Lung (tissue), 12 donors: ENCODE measurements around the gene FHOD3. TPM values are rescaled to one million over a fixed set of nuclear protein-coding genes. Genes with fewer than 3 reads are reported as not detected.
A peak's percentile ranks its signal among the peaks of the same experiment; 100 is the strongest.

Source experiments
- ATAC-seq: fragments of 200-7000 bp; cut with Tn5 transposase; one replicate; pipeline ENCODE4 v1.9.1; 2020; ENCODE audit warnings: moderate number of reproducible peaks; ENCODE audit not compliant: insufficient read depth, low FRiP score
- DNase-seq, 3 donors: peaks; one replicate each; pipeline ENCODE4 v3.0.0-alpha.2; 2013 to 2017
- H3K27ac ChIP-seq, 2 donors: one replicate each; pipeline ENCODE4 v1.5.1; 2013; ENCODE audit warnings: mild to moderate bottlenecking in 2 of 2, moderate library complexity in 2 of 2, control low read depth in 1 of 2, inconsistent platforms in 1 of 2, low read depth in 1 of 2, low read length in 1 of 2
- H3K27me3 ChIP-seq, 3 donors: one replicate each; pipeline ENCODE4 v1.5.1; 2013; ENCODE audit warnings: low read length in 2 of 3; ENCODE audit not compliant: control insufficient read depth in 3 of 3, insufficient read depth in 3 of 3
- H3K36me3 ChIP-seq, 4 donors: one replicate each; pipeline ENCODE4 v1.5.1; 2013; ENCODE audit warnings: low read length in 4 of 4, mild to moderate bottlenecking in 1 of 4, moderate library complexity in 1 of 4; ENCODE audit not compliant: control insufficient read depth in 4 of 4, insufficient read depth in 4 of 4
- H3K4me1 ChIP-seq, 5 donors: one replicate each; pipeline ENCODE4 v1.5.1; 2013; ENCODE audit warnings: low read length in 5 of 5, mild to moderate bottlenecking in 2 of 5, moderate library complexity in 1 of 5; ENCODE audit not compliant: control insufficient read depth in 5 of 5, insufficient read depth in 5 of 5
- H3K4me3 ChIP-seq: one replicate; pipeline ENCODE4 v1.5.1; 2013; ENCODE audit warnings: mild to moderate bottlenecking, control low read depth, moderate library complexity
- H3K9ac ChIP-seq, 2 donors: one replicate each; pipeline ENCODE4 v1.5.1; 2013; ENCODE audit warnings: low read length in 2 of 2, control low read depth in 1 of 2; ENCODE audit not compliant: insufficient read depth in 1 of 2
- H3K9me3 ChIP-seq, 4 donors: one replicate each; pipeline ENCODE4 v1.5.1; 2013; ENCODE audit warnings: low read length in 3 of 4, mild to moderate bottlenecking in 1 of 4, moderate library complexity in 1 of 4; ENCODE audit not compliant: control insufficient read depth in 4 of 4, insufficient read depth in 3 of 4
- CTCF ChIP-seq: IDR thresholded peaks from 2 replicates; pipeline ENCODE4 v1.5.1; 2012; ENCODE audit warnings: mild to moderate bottlenecking; ENCODE audit errors: control extremely low read depth, extremely low read depth
- WGBS, 2 donors: extraction: QIAGEN DNeasy Blood & Tissue Kit; methylation state at CpG; one replicate each; pipeline ENCODE4 v1.1.7; 2013; 5-methylcytosine and 5-hydroxymethylcytosine counted together
- polyA plus RNA-seq, 2 donors: library from polyadenylated mRNA; stranded (reverse); fragments of 200-250 nt; gene quantifications; one replicate each; pipeline ENCODE4 v1.2.1, GENCODE V29; 2013
- total RNA-seq, 2 donors: library from RNA; depleted of rRNA in 1 of 2; stranded (reverse); fragments of >200 nt in 1 of 2; gene quantifications; one replicate each; pipeline ENCODE4 v1.2.1, GENCODE V29; 2014 to 2021
- donor health status: control.
- donor health status: control.
- donor health status: Bipolar disorder and iron deficiency.
- donor health status: healthy.
- donor health status: DM: yes; HTN: yes; CAD: no.

FHOD3 gene
- total and polyA plus RNA-seq, 4 donors, result 1.0 to 7.4 (median 2.9) TPM

DNA sequence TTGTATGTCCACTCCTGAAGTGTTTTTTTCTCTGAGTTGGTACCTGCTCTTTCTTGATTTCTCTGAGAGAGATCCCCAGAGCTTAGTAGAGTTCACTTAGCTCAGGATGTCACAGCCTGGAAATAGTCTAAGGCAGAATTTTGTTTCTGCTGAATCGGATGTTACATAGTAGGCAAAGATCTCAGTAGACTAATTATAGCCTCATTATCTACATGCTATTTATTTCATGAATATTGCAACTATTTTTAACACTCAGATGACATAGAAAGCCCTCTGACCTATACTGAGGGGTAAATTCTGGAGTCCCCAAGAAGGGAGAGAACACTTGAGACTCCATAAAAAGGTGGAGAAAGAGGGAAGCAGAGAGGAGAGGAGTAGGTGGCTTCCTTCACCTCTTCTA lies 160.2 kb downstream of the FHOD3 start:
- Histone ChIP-seq H3K9ac (no peak overlapping the region), H3K36me3 (no peaks in the 10 kb centered on the region), H3K4me3 (no peak overlapping the region), H3K9me3 (peaks cover 0 to 5% (median 0%) of the 10 kb centered on the region in 4 donors), H3K27me3 (peaks cover 0 to 8% (median 0%) of the 10 kb centered on the region in 3 donors), H3K27ac (peak overlapping the region in 1 of 2 donors; percentile 81), H3K4me1 (peaks cover 0 to 13% (median 0%) of the 10 kb centered on the region in 5 donors)
- no peak for TF ChIP-seq CTCF
- ATAC-seq (no peak), DNase-seq (no peak)
- 79 to 83% methylated on average over 1 of the region's 1 CpG for WGBS, 2 donors

GRCh38 chr18:36458306-36458705 lies 160.8 kb downstream of the FHOD3 start:
- Histone ChIP-seq H3K27ac (peak overlapping the region in 1 of 2 donors; percentile 81), H3K9ac (no peak overlapping the region), H3K9me3 (peaks cover 0 to 5% (median 0%) of the 10 kb centered on the region in 4 donors), H3K27me3 (peaks cover 0 to 8% (median 0%) of the 10 kb centered on the region in 3 donors), H3K4me1 (peaks cover 0 to 13% (median 0%) of the 10 kb centered on the region in 5 donors), H3K4me3 (no peak overlapping the region), H3K36me3 (no peaks in the 10 kb centered on the region)
- no peak for ATAC-seq
- 71 to 73% methylated on average over 1 of the region's 1 CpG for WGBS, 2 donors
- no peak for DNase-seq
- TF ChIP-seq CTCF, result no peak

DNA sequence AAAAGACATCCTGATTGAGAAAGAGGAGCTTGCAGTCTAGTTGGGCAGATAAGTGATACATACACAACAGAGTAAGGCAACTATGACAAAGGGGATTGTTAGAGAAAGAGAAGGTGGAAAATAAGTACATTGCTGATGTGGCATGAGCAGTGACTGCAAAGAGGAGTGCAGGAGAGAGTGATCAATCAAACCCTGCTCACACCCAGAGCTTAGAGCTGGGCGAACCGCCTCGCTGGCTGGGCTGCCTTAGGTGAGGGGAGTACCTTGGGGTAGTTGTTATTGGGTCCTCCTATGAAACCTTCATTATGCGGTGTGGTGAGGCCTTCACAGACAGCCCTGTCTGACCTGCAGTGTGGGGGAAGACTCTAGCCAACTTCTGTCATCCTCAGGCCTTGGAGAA lies 161.7 kb downstream of the FHOD3 start:
- Histone ChIP-seq H3K36me3 (no peaks in the 10 kb centered on the region), H3K27ac (peak overlapping the region in 1 of 2 donors; percentile 73), H3K4me3 (no peak overlapping the region), H3K27me3 (peaks cover 0 to 5% (median 0%) of the 10 kb centered on the region in 3 donors), H3K4me1 (peaks cover 0 to 13% (median 0%) of the 10 kb centered on the region in 5 donors), H3K9me3 (peaks cover 0 to 3% (median 0%) of the 10 kb centered on the region in 4 donors), H3K9ac (no peak overlapping the region)
- DNase-seq, result no peak
- no peak for TF ChIP-seq CTCF
- no peak for ATAC-seq
- 90 to 91% methylated on average over 4 of the region's 4 CpGs for WGBS, 2 donors

DNA sequence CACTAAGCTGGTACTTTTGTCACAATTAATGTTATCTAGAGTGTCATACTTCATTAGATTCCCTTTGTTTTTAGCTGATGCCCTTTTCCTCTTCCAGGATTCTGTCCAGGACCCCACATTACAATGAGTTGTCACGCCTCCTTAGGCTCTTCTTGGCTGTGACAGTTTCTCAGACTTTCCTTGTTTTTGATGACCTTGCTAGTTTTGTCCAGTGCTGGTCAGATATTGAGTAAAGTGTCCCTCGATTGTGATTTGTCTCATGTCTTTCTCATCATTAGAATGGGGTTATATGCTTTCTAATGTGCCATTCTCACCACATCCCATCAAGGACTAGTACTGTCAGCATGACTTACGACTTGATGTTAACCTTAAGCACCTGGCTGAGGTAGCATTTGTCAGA lies 162.3 kb downstream of the FHOD3 start:
- Histone ChIP-seq H3K4me3 (no peak overlapping the region), H3K27me3 (peaks cover 0 to 2% (median 0%) of the 10 kb centered on the region in 3 donors), H3K27ac (peak overlapping the region in 1 of 2 donors; percentile 22), H3K4me1 (peaks cover 0 to 13% (median 0%) of the 10 kb centered on the region in 5 donors), H3K9ac (no peak overlapping the region), H3K36me3 (no peaks in the 10 kb centered on the region), H3K9me3 (peaks cover 0 to 3% (median 0%) of the 10 kb centered on the region in 4 donors)
- TF ChIP-seq CTCF, result no peak
- WGBS, 2 donors, result 71 to 81% methylated on average over 3 of the region's 3 CpGs
- no peak for DNase-seq
- ATAC-seq, result no peak
